ENCODE measurements around the gene LGALS8.
"Not testable (repeated sequence)": the region's sequence is repeated elsewhere in the genome, so short reads cannot be mapped to it uniquely, and the experiment has no call there.

Gene LGALS8

GRCh38 chr1:236540813-236541465, 17.2 kb downstream of the LGALS8 start:
- no peak for DNase-seq (ENCODE audit: low read depth in 2 of 2)

GRCh38 chr1:236541710-236542109, 17.9 kb downstream of the LGALS8 start:
- DNase-seq (ENCODE audit: low read depth in 2 of 2), result no peak

- no peak for DNase-seq (ENCODE audit: low read depth in 2 of 2)
Measured at GRCh38 chr1:236543065-236543669, 19.4 kb downstream of the LGALS8 start.

GRCh38 chr1:236545621-236546169, 21.9 kb downstream of the LGALS8 start:
- no peak for DNase-seq (ENCODE audit: low read depth in 2 of 2)

- no peak for DNase-seq (ENCODE audit: low read depth in 2 of 2)
Measured at GRCh38 chr1:236548452-236548851, 24.7 kb downstream of the LGALS8 start.

- DNase-seq (ENCODE audit: low read depth in 2 of 2), result no peak
Measured at GRCh38 chr1:236550961-236551851, 27.4 kb downstream of the LGALS8 start.

- DNase-seq (ENCODE audit: low read depth in 2 of 2), result no peak
Measured at GRCh38 chr1:236552096-236552495, 28.3 kb downstream of the LGALS8 start.

- no peak for DNase-seq (ENCODE audit: low read depth in 2 of 2)
Measured at GRCh38 chr1:236552901-236553300, 29.1 kb downstream of the LGALS8 start.

- DNase-seq (ENCODE audit: low read depth in 2 of 2), result no peak
Measured at GRCh38 chr1:236553370-236553769, 29.6 kb downstream of the LGALS8 start.

GRCh38 chr1:236556606-236557005, 32.8 kb downstream of the LGALS8 start:
- DNase-seq (ENCODE audit: low read depth in 2 of 2), result no peak

GRCh38 chr1:236558081-236558480, 34.3 kb downstream of the LGALS8 start:
- DNase-seq (ENCODE audit: low read depth in 2 of 2), result no peak

GRCh38 chr1:236558846-236559245, 35.1 kb downstream of the LGALS8 start:
- no peak for DNase-seq (ENCODE audit: low read depth in 2 of 2)

GRCh38 chr1:236560213-236560771, 36.5 kb downstream of the LGALS8 start:
- no peak for DNase-seq (ENCODE audit: low read depth in 2 of 2)

GRCh38 chr1:236561976-236562375, 38.2 kb downstream of the LGALS8 start:
- no peak for DNase-seq (ENCODE audit: low read depth in 2 of 2)

GRCh38 chr1:236565530-236565929, 41.7 kb downstream of the LGALS8 start:
- DNase-seq (ENCODE audit: low read depth in 2 of 2), result no peak

GRCh38 chr1:236568285-236568894, 44.6 kb downstream of the LGALS8 start:
- DNase-seq (ENCODE audit: low read depth in 2 of 2), result no peak

GRCh38 chr1:236575523-236575922, 51.7 kb downstream of the LGALS8 start:
- DNase-seq (ENCODE audit: low read depth in 2 of 2), result no peak

GRCh38 chr1:236576004-236576403, 52.2 kb downstream of the LGALS8 start:
- no peak for DNase-seq (ENCODE audit: low read depth in 2 of 2)

GRCh38 chr1:236577041-236577440, 53.3 kb downstream of the LGALS8 start:
- not testable (repeated sequence) for DNase-seq (ENCODE audit: low read depth in 2 of 2)

- DNase-seq (ENCODE audit: low read depth in 2 of 2), result no peak
Measured at GRCh38 chr1:236578661-236579060, 54.9 kb downstream of the LGALS8 start.

- not testable (repeated sequence) for DNase-seq (ENCODE audit: low read depth in 2 of 2)
Measured at GRCh38 chr1:236580404-236580803, 56.6 kb downstream of the LGALS8 start.

GRCh38 chr1:236581528-236581927, 57.7 kb downstream of the LGALS8 start:
- DNase-seq (ENCODE audit: low read depth in 2 of 2), result no peak
